ENCODE data around the gene GFOD2. TPM values are rescaled to one million over a fixed set of nuclear protein-coding genes. Genes with fewer than 3 reads are reported as not detected.
A peak's percentile ranks its signal among the peaks of the same experiment; 100 is the strongest.

The GFOD2 gene
- total and polyA plus RNA-seq, 2 experiments from 2014 or later = 9.8 to 12.4 TPM

DNA sequence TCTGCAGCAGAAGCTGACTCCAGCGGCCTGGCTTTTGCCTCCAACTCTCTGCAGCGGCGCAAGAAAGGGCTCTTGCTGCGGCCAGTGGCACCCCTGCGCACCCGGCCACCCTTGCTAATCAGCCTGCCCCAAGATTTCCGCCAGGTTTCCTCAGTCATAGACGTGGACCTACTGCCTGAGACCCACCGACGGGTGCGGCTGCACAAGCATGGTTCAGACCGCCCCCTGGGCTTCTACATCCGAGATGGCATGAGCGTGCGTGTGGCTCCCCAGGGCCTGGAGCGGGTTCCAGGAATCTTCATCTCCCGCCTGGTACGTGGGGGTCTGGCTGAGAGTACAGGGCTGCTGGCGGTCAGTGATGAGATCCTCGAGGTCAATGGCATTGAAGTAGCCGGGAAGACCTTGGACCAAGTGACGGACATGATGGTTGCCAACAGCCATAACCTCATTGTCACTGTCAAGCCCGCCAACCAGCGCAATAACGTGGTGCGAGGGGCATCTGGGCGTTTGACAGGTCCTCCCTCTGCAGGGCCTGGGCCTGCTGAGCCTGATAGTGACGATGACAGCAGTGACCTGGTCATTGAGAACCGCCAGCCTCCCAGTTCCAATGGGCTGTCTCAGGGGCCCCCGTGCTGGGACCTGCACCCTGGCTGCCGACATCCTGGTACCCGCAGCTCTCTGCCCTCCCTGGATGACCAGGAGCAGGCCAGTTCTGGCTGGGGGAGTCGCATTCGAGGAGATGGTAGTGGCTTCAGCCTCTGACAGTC lies 57.0 kb downstream of the GFOD2 start:
- DNase-seq (ENCODE audit: low spot score) = no peak
- no peak overlapping the region for H3K27ac ChIP-seq
- H3K4me1 ChIP-seq (ENCODE audit: insufficient read depth) = peaks cover 11% of the 10 kb centered on the region
- TF ChIP-seq EZH2phosphoT487 (IDR thresholded peaks at IDR 0.05; ENCODE audit: low read depth, severe bottlenecking, unreplicated experiment) (no peak), EZH2 (IDR thresholded peaks at IDR 0.05; ENCODE audit: borderline replicate concordance) (no peak), CTCF (IDR thresholded peaks at IDR 0.05; ENCODE audit: poor library complexity) (no peak)
- H3K9me3 ChIP-seq (ENCODE audit: low read depth) = no peaks in the 10 kb centered on the region
- H2AFZ ChIP-seq = no peak overlapping the region
- no peaks in the 10 kb centered on the region for H4K20me1 ChIP-seq (ENCODE audit: insufficient read depth, poor library complexity, severe bottlenecking)
- H3K4me3 ChIP-seq = no peak overlapping the region
- H3K27me3 ChIP-seq = no peaks in the 10 kb centered on the region
- H3K79me2 ChIP-seq = peaks cover 7% of the 10 kb centered on the region
- peak overlapping the region; percentile 86 for H3K4me2 ChIP-seq
- H3K36me3 ChIP-seq (replicated peaks; ENCODE audit: insufficient read depth, low read depth) = no peaks in the 10 kb centered on the region
- 95% methylated on average over 32 of the region's 34 CpGs for WGBS (ENCODE audit: low lambda C conversion rate, missing lambda C conversion rate)
- H3K9me2 ChIP-seq (replicated peaks; ENCODE audit: insufficient read depth) = no peaks in the 10 kb centered on the region

- no peaks in the 10 kb centered on the region for H3K9me3 ChIP-seq (ENCODE audit: low read depth)
- no peaks in the 10 kb centered on the region for H3K36me3 ChIP-seq (replicated peaks; ENCODE audit: insufficient read depth, low read depth)
- no peaks in the 10 kb centered on the region for H3K9me2 ChIP-seq (replicated peaks; ENCODE audit: insufficient read depth)
- peak overlapping the region; percentile 86 for H3K4me2 ChIP-seq
- H3K27ac ChIP-seq = peak overlapping the region; percentile 57
- H2AFZ ChIP-seq = peak overlapping the region; percentile 31
- H3K4me1 ChIP-seq (ENCODE audit: insufficient read depth) = peaks cover 8% of the 10 kb centered on the region
- H3K4me3 ChIP-seq = no peak overlapping the region
- no peaks in the 10 kb centered on the region for H4K20me1 ChIP-seq (ENCODE audit: insufficient read depth, poor library complexity, severe bottlenecking)
- 17% methylated on average over 36 of the region's 39 CpGs for WGBS (ENCODE audit: low lambda C conversion rate, missing lambda C conversion rate)
- TF ChIP-seq EZH2phosphoT487 (IDR thresholded peaks at IDR 0.05; ENCODE audit: low read depth, severe bottlenecking, unreplicated experiment) = no peak
- no peak for TF ChIP-seq CTCF (IDR thresholded peaks at IDR 0.05; ENCODE audit: poor library complexity)
- TF ChIP-seq EZH2 (IDR thresholded peaks at IDR 0.05; ENCODE audit: borderline replicate concordance) = no peak
- peaks cover 7% of the 10 kb centered on the region for H3K79me2 ChIP-seq
- peak; percentile 84 for DNase-seq (ENCODE audit: low spot score)
- H3K27me3 ChIP-seq = no peaks in the 10 kb centered on the region
Observed at GRCh38 chr16:67661101-67661761, 57.9 kb downstream of the GFOD2 start.

- Histone ChIP-seq H3K79me2 (peaks cover 7% of the 10 kb centered on the region), H3K4me3 (peak within 1 kb of the TSS; percentile 74), H3K36me3 (replicated peaks; ENCODE audit: insufficient read depth, low read depth) (no peaks in the 10 kb centered on the region), H3K27me3 (no peaks in the 10 kb centered on the region), H3K4me1 (ENCODE audit: insufficient read depth) (peaks cover 4% of the 10 kb centered on the region), H3K4me2 (peak within 1 kb of the TSS; percentile 86), H4K20me1 (ENCODE audit: insufficient read depth, poor library complexity, severe bottlenecking) (no peaks in the 10 kb centered on the region), H3K9me3 (ENCODE audit: low read depth) (no peaks in the 10 kb centered on the region), H3K9me2 (replicated peaks; ENCODE audit: insufficient read depth) (no peaks in the 10 kb centered on the region), H3K27ac (peak within 1 kb of the TSS; percentile 90), H2AFZ (peak within 1 kb of the TSS; percentile 88)
- no peak for TF ChIP-seq CTCF (IDR thresholded peaks at IDR 0.05; ENCODE audit: poor library complexity)
- no peak for TF ChIP-seq EZH2 (IDR thresholded peaks at IDR 0.05; ENCODE audit: borderline replicate concordance)
- no peak for TF ChIP-seq EZH2phosphoT487 (IDR thresholded peaks at IDR 0.05; ENCODE audit: low read depth, severe bottlenecking, unreplicated experiment)
- peak; percentile 98 for DNase-seq (ENCODE audit: low spot score)
- 1% methylated on average over 30 of the region's 48 CpGs for WGBS (ENCODE audit: low lambda C conversion rate, missing lambda C conversion rate)
Observed at GRCh38 chr16:67660564-67661028, 58.5 kb downstream of the GFOD2 start, which contains the start of gene PARD6A. Gene PARD6A (plus strand): TSS chr16:67660960. CDS start chr16:67661039, 79 bp downstream.

All from hepatocyte (in vitro differentiated cells).